Suppressor macrophage (primary cell): ENCODE results near the gene UFC1.
"Not testable (repeated sequence)": the region's sequence is repeated elsewhere in the genome, so short reads cannot be mapped to it uniquely, and the experiment has no call there.

Source experiments
- DNase-seq, 4 experiments: peaks; one replicate each; pipeline ENCODE4 v3.0.0-alpha.2; 2020 to 2022
- total RNA-seq, 17 experiments: gene quantifications; one replicate each; lab custom pipeline; 2026; ENCODE audit warnings: mixed read lengths in 6 of 17, inconsistent platforms in 3 of 17; lab: John Stamatoyannopoulos, UW

UFC1 gene
- 25.7 to 77.1 (median 55.6) reads per million in 17 experiments for total RNA-seq

- DNase-seq, result peak; percentile 86 to 94 (median 92)
These were observed at the start of gene UFC1 for GRCh38 chr1:161153682-161154337. Gene UFC1, plus strand, starts transcription at chr1:161153978. Its CDS starts 20 bp downstream, at chr1:161153998.

DNA sequence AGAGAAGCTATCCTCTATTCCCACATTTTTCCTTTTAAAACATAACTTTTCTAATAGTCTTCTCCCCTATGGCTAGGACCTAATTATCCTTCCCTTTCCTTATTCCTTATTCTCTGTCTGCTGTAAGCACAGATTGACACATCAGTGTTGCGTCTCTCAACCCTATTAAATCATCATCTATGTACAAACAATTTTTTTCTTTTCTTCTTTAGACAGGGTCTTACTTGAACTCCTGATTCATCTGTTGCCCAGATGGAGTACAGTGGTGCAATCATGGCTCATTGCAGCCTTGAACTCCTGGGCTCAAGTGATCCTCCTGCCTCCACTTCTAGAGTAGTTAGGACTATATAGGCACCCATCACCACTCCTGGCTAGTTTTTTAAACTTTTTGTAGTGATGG lies 47.3 kb upstream of the UFC1 start:
- DNase-seq, result no peak

GRCh38 chr1:161111117-161111516 lies 42.7 kb upstream of the UFC1 start:
- peak in 2 of 4 experiments; percentile 49 to 53 for DNase-seq

- DNase-seq, result peak in 3 of 4 experiments; percentile 40 to 59 (median 55)
These were observed 42.3 kb upstream of the UFC1 start for GRCh38 chr1:161111527-161111926.

DNA sequence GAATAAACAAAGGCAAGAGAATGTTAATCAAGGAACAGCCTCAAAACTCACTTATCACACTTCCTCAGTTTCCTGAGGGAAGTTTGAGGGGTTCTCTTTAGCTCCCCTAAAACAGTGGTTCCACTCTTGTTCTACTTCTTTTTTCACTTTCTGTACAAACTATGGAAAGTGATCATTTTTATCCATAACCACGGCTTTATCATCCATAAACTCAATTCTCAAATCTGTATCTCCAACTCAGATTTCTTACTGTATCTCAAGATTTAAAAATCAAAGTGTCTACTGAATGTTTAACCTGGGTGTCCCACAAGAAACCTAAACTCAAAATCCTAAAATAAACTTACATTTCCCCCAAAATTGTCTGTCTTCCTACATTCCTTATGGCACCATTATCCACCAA lies 39.9 kb upstream of the UFC1 start:
- no peak for DNase-seq

DNA sequence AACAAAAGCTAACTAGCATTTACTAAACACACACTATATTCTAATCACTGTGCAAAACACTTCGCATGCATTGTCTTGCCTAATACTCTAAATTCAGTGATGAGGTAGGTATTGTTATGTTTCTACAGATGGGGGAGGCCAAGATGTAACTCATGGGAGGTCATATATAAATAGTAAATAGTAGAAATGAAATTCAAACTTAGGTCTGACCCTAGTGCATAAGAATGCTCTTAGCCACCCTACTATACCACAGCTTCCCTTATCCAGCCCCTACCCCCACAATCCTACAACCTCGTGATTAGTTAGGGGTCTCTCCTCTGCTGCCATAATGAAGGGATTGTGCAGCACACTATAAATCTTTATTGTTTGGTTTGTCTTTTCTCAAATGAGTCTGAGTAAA lies 39.2 kb upstream of the UFC1 start:
- DNase-seq, result no peak

DNA sequence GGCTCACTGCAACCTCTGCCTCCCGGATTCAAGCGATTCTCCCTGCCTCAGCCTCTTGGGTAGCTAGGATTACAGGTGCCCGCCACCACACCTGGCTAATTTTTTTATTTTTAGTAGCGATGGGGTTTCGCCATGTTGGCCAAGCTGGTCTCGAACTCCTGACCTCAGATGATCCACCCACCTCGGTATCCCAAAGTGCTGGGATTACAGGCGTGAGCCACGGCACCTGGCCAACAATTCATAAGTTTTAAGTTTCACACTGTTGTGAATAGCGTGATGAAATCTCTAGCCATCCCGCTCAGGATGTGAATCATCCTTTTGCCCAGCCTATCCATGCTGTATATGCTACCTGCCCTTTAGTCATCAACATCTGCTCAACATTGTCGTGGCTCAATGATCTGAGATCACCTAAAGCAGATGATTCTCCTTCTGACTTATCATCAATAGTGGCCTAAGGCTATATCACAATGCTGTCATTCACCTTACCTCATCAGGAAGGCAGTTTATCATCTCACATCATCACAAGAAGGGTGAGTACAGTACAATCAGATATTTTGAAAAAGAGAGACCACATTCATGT lies 38.6 kb upstream of the UFC1 start:
- DNase-seq, result peak in 2 of 4 experiments; percentile 15 to 59

DNA sequence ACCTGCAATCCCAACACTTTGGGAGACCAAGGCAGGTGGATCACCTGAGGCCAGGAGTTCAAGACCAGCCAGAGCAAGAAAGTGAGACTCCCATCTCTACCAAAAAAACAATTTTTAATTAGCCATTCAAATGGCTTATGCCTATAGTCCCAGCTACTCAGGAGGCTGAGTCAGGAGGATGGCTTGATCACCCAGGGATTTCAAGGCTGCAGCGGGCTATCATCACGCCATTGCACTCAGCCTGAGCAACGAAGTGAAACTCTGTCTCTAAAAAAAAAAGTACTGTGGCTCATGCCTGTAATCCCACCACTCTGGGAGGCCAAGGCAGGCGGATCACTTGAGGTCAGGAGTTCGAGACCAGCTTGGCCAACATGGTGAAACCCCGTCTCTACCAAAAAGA lies 37.8 kb upstream of the UFC1 start:
- not testable (repeated sequence) for DNase-seq

GRCh38 chr1:161117759-161118581 lies 35.8 kb upstream of the UFC1 start, which contains the start of the genes NIT1 and PFDN2:
Gene NIT1, plus strand, starts transcription at chr1:161118105. Its CDS starts 72 bp downstream, at chr1:161118177.
Gene PFDN2, minus strand, starts transcription at chr1:161118037. Its CDS starts 11 bp downstream, at chr1:161118026.
- peak; percentile 88 to 96 (median 94) for DNase-seq

GRCh38 chr1:161119092-161119903 lies 34.5 kb upstream of the UFC1 start:
- DNase-seq, result peak; percentile 44 to 74 (median 60)

GRCh38 chr1:161121042-161121650 lies 32.6 kb upstream of the UFC1 start:
- peak; percentile 26 to 54 (median 42) for DNase-seq

DNA sequence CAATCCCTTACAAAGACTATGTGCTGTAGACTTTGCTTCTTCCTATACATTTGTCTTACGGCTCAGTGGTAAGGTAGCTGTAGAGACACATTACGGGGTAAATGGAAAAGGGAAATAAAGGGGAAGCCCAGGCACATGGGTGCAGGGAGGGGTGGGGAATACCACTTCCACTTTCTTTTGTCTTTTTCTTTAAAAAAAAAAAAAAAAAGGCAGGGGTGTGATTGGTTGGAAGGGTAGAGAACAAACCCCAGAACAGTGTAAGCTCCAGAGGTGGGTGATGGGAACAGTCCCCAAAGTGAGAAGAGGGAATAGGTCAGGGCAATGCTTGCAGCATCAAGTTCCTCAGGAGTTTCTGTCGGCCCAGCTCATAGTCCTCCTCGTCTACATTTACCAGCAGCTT lies 31.9 kb upstream of the UFC1 start:
- DNase-seq, result peak; percentile 53 to 81 (median 74)

DNA sequence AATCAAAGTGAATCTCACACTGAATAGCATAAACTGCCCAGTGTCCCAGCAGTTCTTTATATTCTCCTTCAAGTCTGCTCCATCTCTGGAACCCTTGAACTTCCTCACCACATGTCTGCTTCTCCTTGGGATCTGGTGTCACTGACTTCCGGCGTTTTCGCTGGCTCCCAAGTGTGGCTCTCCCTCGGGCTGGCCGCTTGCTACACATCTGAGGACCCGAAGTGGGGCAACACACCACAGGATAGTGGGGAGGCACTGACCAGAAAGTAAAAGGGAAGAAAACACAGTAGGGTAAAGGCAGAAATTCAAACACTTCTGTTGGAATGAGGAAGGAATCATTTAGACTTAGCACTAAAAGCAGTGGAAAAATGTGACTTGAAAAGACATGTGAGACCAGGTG lies 30.8 kb upstream of the UFC1 start:
- no peak for DNase-seq

DNA sequence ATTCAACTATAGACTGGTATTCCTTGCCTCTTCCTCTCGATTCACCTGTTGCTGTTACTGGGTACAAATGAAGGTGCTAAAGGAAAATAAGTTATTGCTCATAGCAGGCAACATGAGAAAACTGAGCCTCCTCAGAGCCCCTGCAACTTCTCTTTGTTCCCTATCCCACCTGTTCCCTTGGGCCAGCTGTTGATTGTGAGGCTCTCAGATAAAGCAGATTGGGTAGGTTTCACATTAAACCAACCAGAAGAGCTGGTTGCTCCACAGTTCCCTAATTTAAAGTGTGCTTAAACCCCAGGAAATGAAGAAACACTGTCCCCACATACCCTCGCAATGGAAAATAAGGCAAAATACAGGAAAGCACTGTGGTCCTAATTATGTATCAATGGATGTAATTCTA lies 26.1 kb upstream of the UFC1 start:
- DNase-seq, result peak in 3 of 4 experiments; percentile 29 to 45 (median 37)

DNA sequence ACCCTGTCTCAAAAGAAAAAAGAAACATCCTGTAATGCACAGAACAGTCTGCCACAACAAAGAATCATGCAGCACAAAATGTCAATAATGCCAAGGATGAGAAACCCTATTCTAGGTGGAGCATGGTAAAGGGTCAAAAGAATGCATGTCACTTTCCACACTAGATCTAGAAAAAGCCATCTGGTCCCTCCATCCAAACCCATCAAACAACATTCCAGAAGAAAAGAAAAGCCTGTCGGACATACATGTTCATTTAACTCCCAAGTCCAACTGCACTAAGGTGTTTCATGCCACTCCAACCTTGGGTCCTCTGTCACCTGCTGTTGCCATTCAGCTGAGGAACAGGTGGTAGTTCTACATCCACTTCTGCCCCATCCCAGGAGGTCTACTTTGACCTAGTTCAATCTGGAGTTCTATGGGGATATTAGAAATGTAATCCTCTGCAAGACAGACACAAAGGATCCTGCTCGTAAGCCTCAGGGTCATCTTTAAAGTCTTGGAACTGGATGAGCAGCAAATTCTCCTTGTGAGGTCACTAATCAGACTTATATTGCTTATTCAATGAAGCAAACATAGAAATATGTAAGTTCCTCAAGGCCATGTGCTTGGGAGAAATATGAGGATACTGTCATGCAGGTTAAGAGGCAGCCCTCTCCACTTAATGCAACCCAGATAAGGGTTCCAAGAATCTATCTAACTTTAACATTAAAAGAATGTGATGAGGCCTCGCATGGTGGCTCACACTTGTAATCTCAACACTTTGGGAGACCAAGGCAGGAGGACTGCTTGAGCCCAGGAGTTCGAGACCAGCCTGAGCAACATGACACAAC lies 25.0 kb upstream of the UFC1 start:
- DNase-seq, result no peak

- DNase-seq, result no peak
These were observed 23.5 kb upstream of the UFC1 start for GRCh38 chr1:161130266-161130665.

GRCh38 chr1:161131523-161132409 lies 22.0 kb upstream of the UFC1 start:
- DNase-seq, result no peak

GRCh38 chr1:161132410-161133219 lies 21.2 kb upstream of the UFC1 start, which contains the start of gene DEDD:
Gene DEDD, minus strand, starts transcription at chr1:161132667. Its CDS starts 8,205 bp downstream, at chr1:161124462.
- peak; percentile 92 to 97 (median 96) for DNase-seq
